Prostate gland (tissue), 2 donors: Measurements from ENCODE around the gene C4orf51.

Experiments
- POLR2AphosphoS5 ChIP-seq: sonication (generic); formaldehyde crosslinking; IDR thresholded peaks from one replicate; pipeline ENCODE4 v1.6.1; 2017; ENCODE audit warnings: antibody characterized with exemption
- TF ChIP-seq, protein P1 (sequence below), 4 experiments: fragments of 200-600 bp in 2 of 4; fragments of 450-650 bp in 2 of 4; sonication (generic) in 2 of 4; IDR thresholded peaks; 1 replicate in 3 of 4; 2 replicates in 1 of 4; pipeline ENCODE4 v1.5.1; 2016 to 2019; ENCODE audit warnings: antibody characterized with exemption in 4 of 4, mild to moderate bottlenecking in 2 of 4, moderate library complexity in 2 of 4

DNA sequence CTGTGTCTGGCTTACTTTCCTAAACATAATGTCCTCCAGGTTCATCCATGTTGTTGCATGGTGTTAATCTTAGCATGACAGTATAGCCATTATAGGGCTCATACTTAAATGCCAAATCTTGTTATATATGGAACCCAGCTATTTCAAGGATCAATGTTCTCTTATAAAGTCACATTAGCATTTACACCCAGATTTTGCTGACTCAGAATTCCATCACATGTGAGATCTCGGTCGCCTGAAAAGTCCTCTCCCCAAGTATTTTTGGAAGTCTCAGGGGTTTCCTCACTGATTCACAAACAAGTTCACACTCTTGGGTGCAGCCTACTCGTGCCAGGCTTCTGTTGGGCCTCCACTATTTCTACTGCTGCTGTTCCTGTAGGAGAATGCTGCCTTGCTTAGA lies 19.9 kb upstream of the C4orf51 start:
- TF ChIP-seq, protein P1, sequence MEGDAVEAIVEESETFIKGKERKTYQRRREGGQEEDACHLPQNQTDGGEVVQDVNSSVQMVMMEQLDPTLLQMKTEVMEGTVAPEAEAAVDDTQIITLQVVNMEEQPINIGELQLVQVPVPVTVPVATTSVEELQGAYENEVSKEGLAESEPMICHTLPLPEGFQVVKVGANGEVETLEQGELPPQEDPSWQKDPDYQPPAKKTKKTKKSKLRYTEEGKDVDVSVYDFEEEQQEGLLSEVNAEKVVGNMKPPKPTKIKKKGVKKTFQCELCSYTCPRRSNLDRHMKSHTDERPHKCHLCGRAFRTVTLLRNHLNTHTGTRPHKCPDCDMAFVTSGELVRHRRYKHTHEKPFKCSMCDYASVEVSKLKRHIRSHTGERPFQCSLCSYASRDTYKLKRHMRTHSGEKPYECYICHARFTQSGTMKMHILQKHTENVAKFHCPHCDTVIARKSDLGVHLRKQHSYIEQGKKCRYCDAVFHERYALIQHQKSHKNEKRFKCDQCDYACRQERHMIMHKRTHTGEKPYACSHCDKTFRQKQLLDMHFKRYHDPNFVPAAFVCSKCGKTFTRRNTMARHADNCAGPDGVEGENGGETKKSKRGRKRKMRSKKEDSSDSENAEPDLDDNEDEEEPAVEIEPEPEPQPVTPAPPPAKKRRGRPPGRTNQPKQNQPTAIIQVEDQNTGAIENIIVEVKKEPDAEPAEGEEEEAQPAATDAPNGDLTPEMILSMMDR (IDR thresholded peaks at IDR 0.05), result no peak
- TF ChIP-seq POLR2AphosphoS5, result no peak
